Loucy (cell line): ENCODE measurements around the gene AQP12A.
"Not testable (repeated sequence)": the region's sequence is repeated elsewhere in the genome, so short reads cannot be mapped to it uniquely, and the experiment has no call there.

Experiments used
- H2AFZ ChIP-seq: fragments of 200-600 bp; sonication (generic); 2 replicates; pipeline ENCODE4 v1.6.0; 2016; ENCODE audit warnings: antibody characterized with exemption, mild to moderate bottlenecking, low read length, moderate library complexity
- H3F3A ChIP-seq: fragments of 200-600 bp; 2 replicates; pipeline ENCODE4 v1.6.0; 2016; ENCODE audit warnings: antibody characterized with exemption, low read depth, mild to moderate bottlenecking
- H3K27me3 ChIP-seq: fragments of 200-600 bp; sonication (generic); 2 replicates; pipeline ENCODE4 v1.6.1; 2014; ENCODE audit warnings: low read length, mild to moderate bottlenecking; ENCODE audit not compliant: insufficient read depth, poor library complexity, severe bottlenecking
- H3K36me3 ChIP-seq: fragments of 200-600 bp; sonication (generic); 2 replicates; pipeline ENCODE4 v1.6.1; 2016; ENCODE audit warnings: low read length; ENCODE audit not compliant: insufficient read depth
- H3K4me1 ChIP-seq: fragments of 200-600 bp; sonication (generic); 2 replicates; pipeline ENCODE4 v1.5.1; 2014; ENCODE audit warnings: low read length, mild to moderate bottlenecking; ENCODE audit not compliant: insufficient read depth, poor library complexity, severe bottlenecking
- H3K4me2 ChIP-seq: fragments of 200-600 bp; sonication (generic); 2 replicates; pipeline ENCODE4 v1.6.0; 2014; ENCODE audit warnings: antibody characterized with exemption, low read length, low read depth, mild to moderate bottlenecking; ENCODE audit not compliant: poor library complexity, severe bottlenecking
- H3K4me3 ChIP-seq: fragments of 200-600 bp; sonication (generic); 2 replicates; pipeline ENCODE4 v1.5.1; 2014; ENCODE audit warnings: low read length, mild to moderate bottlenecking, mixed read lengths; ENCODE audit not compliant: poor library complexity, severe bottlenecking
- H3K79me2 ChIP-seq: fragments of 200-600 bp; sonication (generic); 2 replicates; pipeline ENCODE4 v1.6.1; 2014; ENCODE audit warnings: low read length; ENCODE audit not compliant: insufficient read depth
- H3K9ac ChIP-seq: fragments of 200-600 bp; sonication (generic); 2 replicates; pipeline ENCODE4 v1.6.0; 2014; ENCODE audit warnings: mild to moderate bottlenecking, low read depth, low read length, moderate library complexity; ENCODE audit not compliant: poor library complexity, severe bottlenecking
- H3K9me2 ChIP-seq: fragments of 200-600 bp; sonication (generic); replicated peaks from 2 replicates; pipeline ENCODE4 v1.6.1; 2016; ENCODE audit warnings: low read depth, low read length, mixed read lengths
- H3K9me3 ChIP-seq: fragments of 200-600 bp; sonication (generic); 2 replicates; pipeline ENCODE4 v1.6.1; 2014; ENCODE audit warnings: mild to moderate bottlenecking, antibody characterized with exemption, low read length, low read depth; ENCODE audit not compliant: insufficient read depth
- H4K20me1 ChIP-seq: fragments of 200-600 bp; sonication (generic); 2 replicates; pipeline ENCODE4 v1.6.0; 2014; ENCODE audit warnings: antibody characterized with exemption, low read length, mild to moderate bottlenecking; ENCODE audit not compliant: insufficient read depth, poor library complexity, severe bottlenecking
- CTCF ChIP-seq: fragments of 200-600 bp; sonication (generic); conservative IDR thresholded peaks from 2 replicates; pipeline ENCODE4 v1.5.1; 2014; ENCODE audit warnings: mild to moderate bottlenecking, antibody characterized with exemption, low read length
- EZH2phosphoT487 ChIP-seq: fragments of 200-600 bp; IDR thresholded peaks from 2 replicates; pipeline ENCODE4 v1.6.1; 2018; ENCODE audit warnings: antibody characterized with exemption, mild to moderate bottlenecking, moderate library complexity, borderline replicate concordance

The AQP12A gene

GRCh38 chr2:240691631-240692420 is at the start of gene AQP12A:
Gene AQP12A, plus strand, starts transcription at chr2:240691866. Its CDS starts 48 bp downstream, at chr2:240691914.
- not testable (repeated sequence) for H3K79me2 ChIP-seq, H3K9ac ChIP-seq, H3K27me3 ChIP-seq

GRCh38 chr2:240642061-240642805 is 49.4 kb upstream of the AQP12A start:
- Histone ChIP-seq H3K4me1 (no peaks in the 10 kb centered on the region), H2AFZ (no peak overlapping the region), H3F3A (no peaks in the 10 kb centered on the region)

More at GRCh38 chr2:240691631-240692420, at the start of gene AQP12A:
- H3K4me2 ChIP-seq, H3K9me3 ChIP-seq, H3K4me1 ChIP-seq, H4K20me1 ChIP-seq, H3K4me3 ChIP-seq, H3K9me2 ChIP-seq, H3K36me3 ChIP-seq, H3F3A ChIP-seq, H2AFZ ChIP-seq: not testable (repeated sequence)

GRCh38 chr2:240642806-240643092 is 48.9 kb upstream of the AQP12A start:
- no peaks in the 10 kb centered on the region for H3K79me2 ChIP-seq
- no peaks in the 10 kb centered on the region for H4K20me1 ChIP-seq
- H3K27me3 ChIP-seq = no peaks in the 10 kb centered on the region
- no peaks in the 10 kb centered on the region for H3K9me2 ChIP-seq
- peaks cover 6% of the 10 kb centered on the region; the same call in 1 of the 2 replicates for H3K9me3 ChIP-seq
- no peak overlapping the region for H3K4me3 ChIP-seq
- H3F3A ChIP-seq = no peaks in the 10 kb centered on the region
- H3K4me1 ChIP-seq = no peaks in the 10 kb centered on the region
- no peak overlapping the region for H3K4me2 ChIP-seq
- H2AFZ ChIP-seq = no peak overlapping the region
- H3K9ac ChIP-seq = no peak overlapping the region
- TF ChIP-seq EZH2phosphoT487 (no peak), CTCF (no peak)
- H3K36me3 ChIP-seq = no peaks in the 10 kb centered on the region

More at GRCh38 chr2:240642061-240642805, 49.4 kb upstream of the AQP12A start:
- Histone ChIP-seq H3K4me2 (no peak overlapping the region), H3K36me3 (no peaks in the 10 kb centered on the region), H4K20me1 (no peaks in the 10 kb centered on the region), H3K9me3 (peaks cover 3% of the 10 kb centered on the region; the same call in 1 of the 2 replicates), H3K9me2 (no peaks in the 10 kb centered on the region), H3K4me3 (no peak overlapping the region), H3K9ac (no peak overlapping the region), H3K27me3 (no peaks in the 10 kb centered on the region), H3K79me2 (no peaks in the 10 kb centered on the region)
- TF ChIP-seq EZH2phosphoT487 = no peak
- TF ChIP-seq CTCF = no peak
